Lower leg skin (tissue), 4 donors: ENCODE results near the gene ZNF441. TPM values are rescaled to one million over a fixed set of nuclear protein-coding genes. Genes with fewer than 3 reads are reported as not detected.

Experiments
- DNase-seq, 2 donors: peaks; one replicate each; pipeline ENCODE4 v3.0.0-alpha.2; 2019; ENCODE audit warnings: low spot score in 2 of 2
- H3K4me3 ChIP-seq: fragments of 200-600 bp; sonication (generic); 2 replicates; pipeline ENCODE4 v1.5.1; 2017; ENCODE audit warnings: mild to moderate bottlenecking, low read depth; ENCODE audit not compliant: poor library complexity, severe bottlenecking
- POLR2A ChIP-seq, 2 donors: fragments of 450-650 bp; IDR thresholded peaks; one replicate each; pipeline ENCODE4 v1.6.1; 2016 to 2017; ENCODE audit warnings: antibody characterized with exemption in 2 of 2, mild to moderate bottlenecking in 1 of 2, moderate library complexity in 1 of 2
- WGBS, 2 donors: methylation state at CpG; one replicate each; pipeline ENCODE4 v1.1.5; 2018; 5-methylcytosine and 5-hydroxymethylcytosine counted together
- intact Hi-C: fragments of 100-400 bp; cut with DNase I; formaldehyde crosslinking; loops from one replicate; pipeline ENCODE4 v1.15.0; 2023; ENCODE audit warnings: low total_unique reads
- total RNA-seq, 4 donors: library from RNA; depleted of rRNA; stranded (reverse); fragments of >200 nt; gene quantifications; one replicate each; pipeline ENCODE4 v1.1.0, GENCODE V29; 2016
- TF ChIP-seq, protein P1 (sequence below), 3 donors: fragments of 450-650 bp; IDR thresholded peaks; one replicate each; pipeline ENCODE4 v1.5.1; 2016; ENCODE audit warnings: antibody characterized with exemption in 3 of 3, mild to moderate bottlenecking in 3 of 3, moderate library complexity in 2 of 3

Gene ZNF441
- total RNA-seq, 4 donors from 2014 or later, result 3.5 to 6.4 (median 6.0) TPM

DNA sequence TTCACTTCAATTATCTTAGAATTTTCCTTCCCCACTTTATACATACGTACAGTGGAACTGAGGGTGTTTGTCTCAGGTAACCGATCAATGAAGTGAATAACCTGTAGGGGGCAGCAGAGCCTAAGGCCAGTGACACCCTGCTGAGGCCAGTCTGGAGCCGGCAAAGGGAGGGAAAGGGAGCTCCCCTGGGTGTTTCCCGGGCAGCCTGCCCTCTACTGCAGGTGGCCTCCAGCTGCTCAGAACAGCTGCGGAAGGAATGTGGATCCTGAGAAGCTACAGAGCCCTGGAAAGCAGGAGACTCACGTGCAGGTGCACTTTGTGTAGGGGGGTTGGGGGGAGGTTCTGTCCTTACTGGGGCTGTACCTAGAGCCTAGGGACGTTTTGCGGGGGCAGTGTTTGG, 30.7 kb downstream of the ZNF441 start:
- DNase-seq, result peak; percentile 87 to 94
- TF ChIP-seq, protein P1, sequence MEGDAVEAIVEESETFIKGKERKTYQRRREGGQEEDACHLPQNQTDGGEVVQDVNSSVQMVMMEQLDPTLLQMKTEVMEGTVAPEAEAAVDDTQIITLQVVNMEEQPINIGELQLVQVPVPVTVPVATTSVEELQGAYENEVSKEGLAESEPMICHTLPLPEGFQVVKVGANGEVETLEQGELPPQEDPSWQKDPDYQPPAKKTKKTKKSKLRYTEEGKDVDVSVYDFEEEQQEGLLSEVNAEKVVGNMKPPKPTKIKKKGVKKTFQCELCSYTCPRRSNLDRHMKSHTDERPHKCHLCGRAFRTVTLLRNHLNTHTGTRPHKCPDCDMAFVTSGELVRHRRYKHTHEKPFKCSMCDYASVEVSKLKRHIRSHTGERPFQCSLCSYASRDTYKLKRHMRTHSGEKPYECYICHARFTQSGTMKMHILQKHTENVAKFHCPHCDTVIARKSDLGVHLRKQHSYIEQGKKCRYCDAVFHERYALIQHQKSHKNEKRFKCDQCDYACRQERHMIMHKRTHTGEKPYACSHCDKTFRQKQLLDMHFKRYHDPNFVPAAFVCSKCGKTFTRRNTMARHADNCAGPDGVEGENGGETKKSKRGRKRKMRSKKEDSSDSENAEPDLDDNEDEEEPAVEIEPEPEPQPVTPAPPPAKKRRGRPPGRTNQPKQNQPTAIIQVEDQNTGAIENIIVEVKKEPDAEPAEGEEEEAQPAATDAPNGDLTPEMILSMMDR (IDR thresholded peaks at IDR 0.05), result peak in 1 of 3 donors; percentile 78
- no peak for TF ChIP-seq POLR2A (IDR thresholded peaks at IDR 0.05)
- WGBS, 2 donors, result 4 to 5% methylated on average over 8 of the region's 8 CpGs
- H3K4me3 ChIP-seq, result no peak overlapping the region
- intact Hi-C loops, result loop anchor here (5.0 kb wide), 1 partner anchor 190 kb away; no protein-coding TSS in a partner anchor

GRCh38 chr19:11798391-11799330, 31.9 kb downstream of the ZNF441 start, which contains the start of gene ZNF491:
TSS of gene ZNF491 (plus strand) at chr19:11798523. CDS start at chr19:11805954, 7,431 bp downstream.
- peak; percentile 89 to 98 for DNase-seq
- 1 to 3% methylated on average over 21 to 54 of the region's 56 CpGs for whole genome bisulfite sequencing, 2 donors
- intact Hi-C loops, result loop anchor here (5.0 kb wide), 1 partner anchor 189 kb away; no protein-coding TSS in a partner anchor
- TF ChIP-seq POLR2A (IDR thresholded peaks at IDR 0.05), result no peak
- TF ChIP-seq, protein P1 (IDR thresholded peaks at IDR 0.05), result no peak
- peak within 1 kb of the TSS; percentile 48 for H3K4me3 ChIP-seq

GRCh38 chr19:11806354-11807098, 39.7 kb downstream of the ZNF441 start:
- 94 to 95% methylated on average over 11 of the region's 11 CpGs for WGBS, 2 donors
- DNase-seq, result no peak
- intact Hi-C loops, result no loop called here
- no peak overlapping the region for H3K4me3 ChIP-seq
- TF ChIP-seq POLR2A (IDR thresholded peaks at IDR 0.05), result no peak
- TF ChIP-seq, protein P1 (IDR thresholded peaks at IDR 0.05), result no peak

DNA sequence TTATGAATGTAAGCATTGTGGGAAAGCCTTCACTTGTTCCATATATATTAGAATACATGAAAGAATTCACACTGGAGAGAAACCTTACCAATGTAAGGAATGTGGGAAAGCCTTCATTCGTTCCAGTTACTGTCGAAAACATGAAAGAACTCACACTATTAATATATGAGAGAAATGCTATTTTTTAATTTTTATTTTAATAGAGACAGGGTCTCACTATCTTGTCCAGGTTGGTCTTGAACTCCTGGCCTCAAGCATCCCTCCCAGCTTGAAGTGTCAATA, 40.2 kb downstream of the ZNF441 start:
- no peak overlapping the region for H3K4me3 ChIP-seq
- no peak for DNase-seq
- no peak for TF ChIP-seq POLR2A (IDR thresholded peaks at IDR 0.05)
- TF ChIP-seq, protein P1 (IDR thresholded peaks at IDR 0.05), result no peak
- intact Hi-C loops, result no loop called here
- WGBS, 2 donors, result 91 to 95% methylated on average over 2 of the region's 2 CpGs

DNA sequence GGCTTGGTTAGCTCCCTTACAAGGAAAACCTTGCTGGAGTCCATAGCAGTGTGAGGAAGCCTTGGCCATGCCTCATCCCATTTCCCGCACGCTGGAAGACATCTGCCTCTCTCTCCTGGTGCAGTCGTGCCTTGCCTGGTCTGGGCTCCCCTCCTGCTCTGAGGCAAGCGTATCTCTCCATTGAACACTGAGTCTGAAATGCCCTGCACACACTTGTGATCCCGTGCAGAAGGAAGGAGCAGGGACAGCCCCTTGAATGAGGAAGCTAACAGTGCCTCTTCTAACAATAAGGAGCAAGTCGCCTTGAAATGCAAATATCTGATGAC, 46.9 kb downstream of the ZNF441 start:
- 0 to 3% methylated on average over 6 of the region's 6 CpGs for WGBS, 2 donors
- intact Hi-C loops, result no loop called here
- no peak for TF ChIP-seq POLR2A (IDR thresholded peaks at IDR 0.05)
- TF ChIP-seq, protein P1 (IDR thresholded peaks at IDR 0.05), result no peak
- peak overlapping the region; percentile 74 for H3K4me3 ChIP-seq
- DNase-seq, result no peak
